Measurements from ENCODE around the gene PTPRG.

The PTPRG gene

GRCh38 chr3:61768284-61769037 is 207.1 kb downstream of the PTPRG start:
- no peak for DNase-seq (ENCODE audit: low spot score)
- no peak overlapping the region for H3K4me3 ChIP-seq
- H3K27ac ChIP-seq: no peak overlapping the region
- no peak for TF ChIP-seq CTCF (IDR thresholded peaks at IDR 0.05)

- Histone ChIP-seq H3K4me3 (no peak overlapping the region), H3K27ac (no peak overlapping the region)
- TF ChIP-seq CTCF (IDR thresholded peaks at IDR 0.05): no peak
- no peak for DNase-seq (ENCODE audit: low spot score)
Observed at GRCh38 chr3:61769266-61769990, 208.1 kb downstream of the PTPRG start.

GRCh38 chr3:61771976-61772375 is 210.6 kb downstream of the PTPRG start:
- DNase-seq (ENCODE audit: low spot score): no peak
- Histone ChIP-seq H3K27ac (no peak overlapping the region), H3K4me3 (no peak overlapping the region)
- TF ChIP-seq CTCF (IDR thresholded peaks at IDR 0.05): no peak

GRCh38 chr3:61772456-61772855 is 211.1 kb downstream of the PTPRG start:
- H3K4me3 ChIP-seq: no peak overlapping the region
- no peak overlapping the region for H3K27ac ChIP-seq
- TF ChIP-seq CTCF (IDR thresholded peaks at IDR 0.05): no peak
- no peak for DNase-seq (ENCODE audit: low spot score)

GRCh38 chr3:61774279-61774890 is 213.0 kb downstream of the PTPRG start:
- no peak overlapping the region for H3K4me3 ChIP-seq

GRCh38 chr3:61776390-61776789 is 215.0 kb downstream of the PTPRG start:
- Histone ChIP-seq H3K27ac (no peak overlapping the region), H3K4me3 (no peak overlapping the region)
- DNase-seq (ENCODE audit: low spot score): no peak
- no peak for TF ChIP-seq CTCF (IDR thresholded peaks at IDR 0.05)

More at GRCh38 chr3:61774279-61774890, 213.0 kb downstream of the PTPRG start:
- H3K27ac ChIP-seq: no peak overlapping the region
- TF ChIP-seq CTCF (IDR thresholded peaks at IDR 0.05): no peak
- no peak for DNase-seq (ENCODE audit: low spot score)

Data from coronary artery (tissue), 2 donors.